Neural cell (in vitro differentiated cells): Measurements from ENCODE around the gene RBM15. TPM values are rescaled to one million over a fixed set of nuclear protein-coding genes. Genes with fewer than 3 reads are reported as not detected.

ENCODE experiments used
- H2AFZ ChIP-seq: fragments of 200-600, 300-800 bp; sonication (generic), shearing (Covaris generic); 2 replicates; pipeline ENCODE4 v1.6.0; 2014; ENCODE audit warnings: low read depth, mild to moderate bottlenecking, antibody characterized with exemption, low read length, moderate library complexity
- H3F3A ChIP-seq: fragments of 200-600 bp; shearing (Covaris generic); 2 replicates; pipeline ENCODE4 v1.6.1; 2016; ENCODE audit warnings: mild to moderate bottlenecking, moderate library complexity, mixed read lengths, antibody characterized with exemption, low read length; ENCODE audit not compliant: insufficient read depth, poor library complexity, severe bottlenecking
- H3K27ac ChIP-seq: fragments of 200-600, 300-800 bp; sonication (generic), shearing (Covaris generic); 2 replicates; pipeline ENCODE4 v1.5.1; 2014; ENCODE audit warnings: mild to moderate bottlenecking, low read length, moderate library complexity
- H3K27me3 ChIP-seq: fragments of 300-800, 200-600 bp; sonication (generic), shearing (Covaris generic); 2 replicates; pipeline ENCODE4 v1.6.0; 2014; ENCODE audit warnings: mild to moderate bottlenecking, low read depth, low read length, moderate library complexity; ENCODE audit not compliant: insufficient read depth
- H3K36me3 ChIP-seq: fragments of 300-800, 200-600 bp; sonication (generic), shearing (Covaris generic); 2 replicates; pipeline ENCODE4 v1.5.1; 2014; ENCODE audit warnings: mild to moderate bottlenecking, antibody characterized with exemption, low read length, moderate library complexity; ENCODE audit not compliant: insufficient read depth
- H3K4me2 ChIP-seq: fragments of 300-800, 200-600 bp; sonication (generic), shearing (Covaris generic); 2 replicates; pipeline ENCODE4 v1.6.0; 2014; ENCODE audit warnings: mild to moderate bottlenecking, low read length
- H3K4me3 ChIP-seq: fragments of 300-800, 200-600 bp; sonication (generic), shearing (Covaris generic); 2 replicates; pipeline ENCODE4 v1.5.1; 2014; ENCODE audit warnings: mild to moderate bottlenecking, low read length, moderate library complexity
- H3K79me2 ChIP-seq: fragments of 200-600 bp; shearing (Covaris generic); replicated peaks from 2 replicates; pipeline ENCODE4 v1.6.0; 2014; ENCODE audit warnings: mild to moderate bottlenecking, low read length, moderate library complexity; ENCODE audit not compliant: insufficient read depth
- H3K9ac ChIP-seq: fragments of 300-800, 200-600 bp; sonication (generic), shearing (Covaris generic); 2 replicates; pipeline ENCODE4 v1.6.1; 2016; ENCODE audit warnings: mild to moderate bottlenecking, low read length, mixed read lengths
- H3K9me2 ChIP-seq: fragments of 200-600 bp; shearing (Covaris generic); 2 replicates; pipeline ENCODE4 v1.6.1; 2016; ENCODE audit warnings: mild to moderate bottlenecking, low read length, mixed read lengths; ENCODE audit not compliant: insufficient read depth
- H3K9me3 ChIP-seq: fragments of 200-600, 300-800 bp; sonication (generic), shearing (Covaris generic); 2 replicates; pipeline ENCODE4 v1.6.1; 2016; ENCODE audit warnings: mild to moderate bottlenecking, mixed run types, low read length, moderate library complexity, mixed read lengths
- H4K20me1 ChIP-seq: fragments of 200-600 bp; shearing (Covaris generic); 2 replicates; pipeline ENCODE4 v1.6.1; 2016; ENCODE audit warnings: mild to moderate bottlenecking, mixed run types; ENCODE audit not compliant: insufficient read depth
- EP300 ChIP-seq: fragments of 450-650 bp; conservative IDR thresholded peaks from 2 replicates; pipeline ENCODE4 v1.6.1; 2014; ENCODE audit warnings: antibody characterized with exemption, mild to moderate bottlenecking, moderate library complexity; ENCODE audit not compliant: poor library complexity, severe bottlenecking
- EZH2 ChIP-seq: fragments of 200-600, 300-800 bp; shearing (Covaris generic), sonication (generic); IDR thresholded peaks from 2 replicates; pipeline ENCODE4 v1.6.1; 2014; ENCODE audit warnings: antibody characterized with exemption, low read length, borderline replicate concordance, mild to moderate bottlenecking; ENCODE audit not compliant: insufficient read depth, poor library complexity, severe bottlenecking
- MXI1 ChIP-seq: fragments of 450-650 bp; conservative IDR thresholded peaks from 2 replicates; pipeline ENCODE4 v1.6.1; 2014; ENCODE audit warnings: antibody characterized with exemption, mild to moderate bottlenecking; ENCODE audit not compliant: poor library complexity, severe bottlenecking
- POLR2AphosphoS5 ChIP-seq: IDR thresholded peaks from 2 replicates; pipeline ENCODE4 v1.6.1; 2012
- RAD21 ChIP-seq: fragments of 450-650 bp; conservative IDR thresholded peaks from 2 replicates; pipeline ENCODE4 v1.6.1; 2014; ENCODE audit warnings: antibody characterized with exemption, mild to moderate bottlenecking, moderate library complexity
- SMC3 ChIP-seq: fragments of 450-650 bp; conservative IDR thresholded peaks from 2 replicates; pipeline ENCODE4 v1.6.1; 2014; ENCODE audit warnings: antibody characterized with exemption, mild to moderate bottlenecking, moderate library complexity; ENCODE audit not compliant: poor library complexity
- TAF1 ChIP-seq: IDR thresholded peaks from 2 replicates; pipeline ENCODE4 v1.6.1; 2012; ENCODE audit warnings: low read depth
- polyA plus RNA-seq: library from polyadenylated mRNA; depleted of rRNA; stranded (reverse); fragments of >200 nt; gene quantifications from 2 replicates; pipeline ENCODE4 v1.2.3, GENCODE V29; 2014
- TF ChIP-seq, protein P1 (sequence below): fragments of 450-650 bp; IDR thresholded peaks from 2 replicates; pipeline ENCODE4 v1.5.1; 2014; ENCODE audit warnings: antibody characterized with exemption, mild to moderate bottlenecking, moderate library complexity; ENCODE audit not compliant: poor library complexity, severe bottlenecking
- TF ChIP-seq, protein P2 (sequence below): IDR thresholded peaks from 2 replicates; pipeline ENCODE4 v1.6.1; 2012; ENCODE audit warnings: borderline replicate concordance

The RBM15 gene
- polyA plus RNA-seq, 1 donor from 2014 or later: 8.1 TPM

DNA sequence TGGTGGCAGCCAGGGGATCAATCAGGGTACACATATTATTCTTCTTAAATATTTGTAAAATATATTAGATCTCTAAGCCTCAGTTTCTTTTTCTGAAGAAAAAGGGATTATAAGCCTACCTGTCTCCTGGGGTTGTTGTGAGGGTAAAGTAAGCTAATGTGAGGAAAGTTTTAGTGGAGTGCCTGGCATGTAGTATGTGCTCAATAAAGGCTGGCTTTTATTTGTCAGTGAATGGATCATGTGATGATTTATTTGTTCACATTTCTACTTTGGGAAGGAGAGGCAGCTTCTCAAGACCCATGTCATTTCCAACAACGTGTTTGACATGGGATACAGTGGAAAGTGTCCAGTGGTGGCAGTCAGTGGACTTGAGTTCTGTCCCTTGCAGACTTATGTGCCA, 12.4 kb upstream of the RBM15 start:
- Histone ChIP-seq H3K36me3 (no peaks in the 10 kb centered on the region), H2AFZ (no peak overlapping the region), H3K79me2 (no peaks in the 10 kb centered on the region), H3K9ac (no peak overlapping the region), H3K9me2 (no peaks in the 10 kb centered on the region), H3K27ac (no peak overlapping the region), H4K20me1 (no peaks in the 10 kb centered on the region), H3F3A (no peaks in the 10 kb centered on the region), H3K9me3 (no peaks in the 10 kb centered on the region), H3K4me3 (no peak overlapping the region), H3K4me2 (no peak overlapping the region), H3K27me3 (no peaks in the 10 kb centered on the region)
- TF ChIP-seq SMC3 (no peak), MXI1 (no peak), TAF1 (no peak), EZH2 (no peak), RAD21 (no peak), EP300 (no peak), POLR2AphosphoS5 (no peak)
- TF ChIP-seq, protein P1, sequence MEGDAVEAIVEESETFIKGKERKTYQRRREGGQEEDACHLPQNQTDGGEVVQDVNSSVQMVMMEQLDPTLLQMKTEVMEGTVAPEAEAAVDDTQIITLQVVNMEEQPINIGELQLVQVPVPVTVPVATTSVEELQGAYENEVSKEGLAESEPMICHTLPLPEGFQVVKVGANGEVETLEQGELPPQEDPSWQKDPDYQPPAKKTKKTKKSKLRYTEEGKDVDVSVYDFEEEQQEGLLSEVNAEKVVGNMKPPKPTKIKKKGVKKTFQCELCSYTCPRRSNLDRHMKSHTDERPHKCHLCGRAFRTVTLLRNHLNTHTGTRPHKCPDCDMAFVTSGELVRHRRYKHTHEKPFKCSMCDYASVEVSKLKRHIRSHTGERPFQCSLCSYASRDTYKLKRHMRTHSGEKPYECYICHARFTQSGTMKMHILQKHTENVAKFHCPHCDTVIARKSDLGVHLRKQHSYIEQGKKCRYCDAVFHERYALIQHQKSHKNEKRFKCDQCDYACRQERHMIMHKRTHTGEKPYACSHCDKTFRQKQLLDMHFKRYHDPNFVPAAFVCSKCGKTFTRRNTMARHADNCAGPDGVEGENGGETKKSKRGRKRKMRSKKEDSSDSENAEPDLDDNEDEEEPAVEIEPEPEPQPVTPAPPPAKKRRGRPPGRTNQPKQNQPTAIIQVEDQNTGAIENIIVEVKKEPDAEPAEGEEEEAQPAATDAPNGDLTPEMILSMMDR: no peak
- TF ChIP-seq, protein P2, sequence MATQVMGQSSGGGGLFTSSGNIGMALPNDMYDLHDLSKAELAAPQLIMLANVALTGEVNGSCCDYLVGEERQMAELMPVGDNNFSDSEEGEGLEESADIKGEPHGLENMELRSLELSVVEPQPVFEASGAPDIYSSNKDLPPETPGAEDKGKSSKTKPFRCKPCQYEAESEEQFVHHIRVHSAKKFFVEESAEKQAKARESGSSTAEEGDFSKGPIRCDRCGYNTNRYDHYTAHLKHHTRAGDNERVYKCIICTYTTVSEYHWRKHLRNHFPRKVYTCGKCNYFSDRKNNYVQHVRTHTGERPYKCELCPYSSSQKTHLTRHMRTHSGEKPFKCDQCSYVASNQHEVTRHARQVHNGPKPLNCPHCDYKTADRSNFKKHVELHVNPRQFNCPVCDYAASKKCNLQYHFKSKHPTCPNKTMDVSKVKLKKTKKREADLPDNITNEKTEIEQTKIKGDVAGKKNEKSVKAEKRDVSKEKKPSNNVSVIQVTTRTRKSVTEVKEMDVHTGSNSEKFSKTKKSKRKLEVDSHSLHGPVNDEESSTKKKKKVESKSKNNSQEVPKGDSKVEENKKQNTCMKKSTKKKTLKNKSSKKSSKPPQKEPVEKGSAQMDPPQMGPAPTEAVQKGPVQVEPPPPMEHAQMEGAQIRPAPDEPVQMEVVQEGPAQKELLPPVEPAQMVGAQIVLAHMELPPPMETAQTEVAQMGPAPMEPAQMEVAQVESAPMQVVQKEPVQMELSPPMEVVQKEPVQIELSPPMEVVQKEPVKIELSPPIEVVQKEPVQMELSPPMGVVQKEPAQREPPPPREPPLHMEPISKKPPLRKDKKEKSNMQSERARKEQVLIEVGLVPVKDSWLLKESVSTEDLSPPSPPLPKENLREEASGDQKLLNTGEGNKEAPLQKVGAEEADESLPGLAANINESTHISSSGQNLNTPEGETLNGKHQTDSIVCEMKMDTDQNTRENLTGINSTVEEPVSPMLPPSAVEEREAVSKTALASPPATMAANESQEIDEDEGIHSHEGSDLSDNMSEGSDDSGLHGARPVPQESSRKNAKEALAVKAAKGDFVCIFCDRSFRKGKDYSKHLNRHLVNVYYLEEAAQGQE: no peak

DNA sequence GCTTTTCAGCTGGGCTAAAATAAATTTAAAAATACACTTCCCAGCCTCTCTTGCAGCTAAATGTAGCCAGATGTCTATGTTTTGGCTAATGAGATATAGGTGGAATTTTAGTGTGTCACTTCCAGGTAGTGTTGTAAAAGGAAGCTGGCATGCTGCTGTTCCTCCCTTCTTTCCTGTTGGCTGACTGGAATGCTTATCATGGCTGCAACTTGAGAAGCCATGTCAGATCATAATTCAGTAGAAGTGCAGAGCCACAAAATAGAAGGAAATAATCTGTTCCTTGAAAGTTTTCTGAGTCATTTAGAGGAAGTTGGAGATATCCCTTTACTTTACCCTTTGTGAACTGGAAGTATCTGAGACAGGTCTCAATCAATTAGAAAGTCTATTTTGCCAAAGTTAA, 10.9 kb upstream of the RBM15 start:
- Histone ChIP-seq H3F3A (no peaks in the 10 kb centered on the region), H3K9ac (no peak overlapping the region), H3K27me3 (no peaks in the 10 kb centered on the region), H3K9me3 (no peaks in the 10 kb centered on the region), H3K4me3 (no peak overlapping the region), H4K20me1 (no peaks in the 10 kb centered on the region), H3K9me2 (no peaks in the 10 kb centered on the region), H3K27ac (no peak overlapping the region), H2AFZ (no peak overlapping the region), H3K79me2 (no peaks in the 10 kb centered on the region), H3K4me2 (no peak overlapping the region), H3K36me3 (no peaks in the 10 kb centered on the region)
- TF ChIP-seq, protein P1: no peak
- TF ChIP-seq TAF1: no peak
- no peak for TF ChIP-seq RAD21
- no peak for TF ChIP-seq POLR2AphosphoS5
- no peak for TF ChIP-seq EZH2
- no peak for TF ChIP-seq SMC3
